Measurements from ENCODE around the gene WBP4. TPM values are rescaled to one million over a fixed set of nuclear protein-coding genes. Genes with fewer than 3 reads are reported as not detected.

WBP4 gene
- 11.4 TPM for polyA plus RNA-seq (2013, experiment 1 of 2)
- polyA plus RNA-seq (2013, experiment 2 of 2) = 15.2 TPM

DNA sequence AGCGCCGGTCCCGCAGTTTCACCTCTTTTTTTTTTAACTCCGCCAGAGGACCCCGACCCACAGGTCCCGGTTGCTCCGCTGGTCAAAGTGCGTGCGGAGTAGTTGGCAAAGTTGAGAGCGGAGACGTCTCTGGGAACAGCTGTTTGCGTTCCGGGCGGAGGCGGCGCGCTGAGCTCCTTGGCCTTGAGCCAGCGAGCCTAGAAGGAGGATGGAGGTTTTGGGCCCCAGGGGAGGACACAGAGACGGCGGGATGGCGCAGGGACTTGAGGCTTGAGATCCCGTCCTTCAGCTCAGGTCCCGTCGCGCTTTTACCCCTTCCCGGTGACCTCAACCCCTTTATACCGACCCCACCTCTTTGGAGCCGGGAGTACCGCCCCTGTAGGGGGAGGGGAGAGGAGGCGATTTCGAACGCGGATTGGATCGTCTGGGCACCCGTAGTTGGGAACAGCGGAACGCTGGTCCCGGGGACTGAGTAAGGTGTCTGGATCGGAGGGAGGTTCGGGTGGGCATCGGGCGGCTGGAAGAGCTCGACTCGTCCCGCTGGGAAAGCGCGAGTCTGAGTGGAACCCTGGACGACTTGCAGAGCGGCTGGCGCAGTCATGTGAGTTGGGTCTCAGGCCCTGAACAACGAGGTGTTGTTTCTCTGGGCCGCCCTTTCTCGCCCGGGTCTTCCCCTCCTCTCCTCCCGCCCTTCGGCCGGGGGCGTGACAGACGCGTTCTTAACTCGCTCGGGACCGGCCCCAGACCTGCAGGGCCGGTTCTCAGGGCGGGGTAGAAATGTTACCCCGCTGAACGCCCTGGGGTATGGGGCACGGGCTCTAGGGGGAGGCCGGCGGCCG, at the start of gene WBP4:
TSS of gene WBP4 (plus strand) at position 435 of the 839 bp plus-strand sequence. CDS start at position 600, 165 bp downstream.
- H3K4me3 ChIP-seq (ENCODE audit: low read length) = peak within 1 kb of the TSS; percentile 85
- H3K36me3 ChIP-seq (ENCODE audit: insufficient read depth, low read length) = peaks cover 34% of the 10 kb centered on the region
- under 1% methylated on average over 67 of the region's 71 CpGs for WGBS
- H3K9ac ChIP-seq (ENCODE audit: low read depth, low read length) = peak within 1 kb of the TSS; percentile 88
- H3K9me3 ChIP-seq (ENCODE audit: insufficient read depth, low read depth, low read length) = no peaks in the 10 kb centered on the region
- peak within 1 kb of the TSS; percentile 89 for H3K27ac ChIP-seq (ENCODE audit: low read depth, low read length)
- H3K4me1 ChIP-seq (ENCODE audit: insufficient read depth, low read length) = peaks cover 22% of the 10 kb centered on the region; the same call in 1 of the 2 replicates
- H3K27me3 ChIP-seq (ENCODE audit: insufficient read depth, low read length) = no peaks in the 10 kb centered on the region

DNA sequence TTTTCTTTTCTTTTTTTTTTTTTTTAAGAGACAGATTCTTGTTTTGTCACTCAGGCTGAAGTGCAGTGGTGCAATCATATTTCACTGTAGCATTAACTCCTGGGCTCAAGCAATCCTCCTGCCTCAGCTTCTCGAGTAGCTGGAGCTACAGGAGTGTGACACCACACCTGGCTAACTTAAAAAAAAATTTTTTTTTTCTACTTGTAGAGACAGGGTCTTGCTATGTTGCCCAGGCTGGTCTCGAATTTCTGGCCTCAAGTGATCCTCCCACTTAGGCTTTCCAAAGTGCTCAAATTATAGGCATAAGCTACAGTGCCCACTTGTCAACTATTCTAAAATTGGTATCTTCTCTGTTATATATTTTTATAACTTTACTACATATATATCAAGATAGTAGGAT, 48.8 kb upstream of the WBP4 start:
- H3K4me1 ChIP-seq (ENCODE audit: insufficient read depth, low read length) = peaks cover 36% of the 10 kb centered on the region
- H3K9me3 ChIP-seq (ENCODE audit: insufficient read depth, low read depth, low read length) = no peaks in the 10 kb centered on the region
- H3K9ac ChIP-seq (ENCODE audit: low read depth, low read length) = no peak overlapping the region
- H3K36me3 ChIP-seq (ENCODE audit: insufficient read depth, low read length) = no peaks in the 10 kb centered on the region
- H3K27ac ChIP-seq (ENCODE audit: low read depth, low read length) = no peak overlapping the region
- no peak overlapping the region for H3K4me3 ChIP-seq (ENCODE audit: low read length)
- 94% methylated on average over 2 of the region's 2 CpGs for WGBS
- H3K27me3 ChIP-seq (ENCODE audit: insufficient read depth, low read length) = no peaks in the 10 kb centered on the region

DNA sequence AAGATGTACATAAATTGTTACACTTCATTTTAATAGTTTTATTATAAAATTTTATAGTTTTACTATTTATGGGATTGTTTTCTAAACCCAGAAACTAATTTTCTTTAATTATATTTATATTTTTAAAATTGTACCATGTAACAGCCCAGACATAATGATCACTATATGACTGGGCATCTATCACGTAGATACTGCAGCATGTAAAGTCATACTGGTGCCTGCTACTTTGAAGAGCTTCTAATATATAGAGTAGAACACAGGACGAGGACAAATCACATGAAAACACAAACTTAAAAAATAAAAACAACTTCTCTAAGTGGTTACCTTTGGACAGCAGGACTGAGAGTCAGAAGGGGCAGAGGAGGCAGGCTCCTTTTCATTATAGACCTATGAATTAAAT, 47.5 kb upstream of the WBP4 start:
- H3K4me3 ChIP-seq (ENCODE audit: low read length) = no peak overlapping the region
- peaks cover 43% of the 10 kb centered on the region for H3K4me1 ChIP-seq (ENCODE audit: insufficient read depth, low read length)
- H3K9me3 ChIP-seq (ENCODE audit: insufficient read depth, low read depth, low read length) = no peaks in the 10 kb centered on the region
- H3K9ac ChIP-seq (ENCODE audit: low read depth, low read length) = no peak overlapping the region
- H3K27me3 ChIP-seq (ENCODE audit: insufficient read depth, low read length) = no peaks in the 10 kb centered on the region
- no peak overlapping the region for H3K27ac ChIP-seq (ENCODE audit: low read depth, low read length)
- WGBS = 80% methylated on average over 1 of the region's 2 CpGs
- no peaks in the 10 kb centered on the region for H3K36me3 ChIP-seq (ENCODE audit: insufficient read depth, low read length)

- no peaks in the 10 kb centered on the region for H3K27me3 ChIP-seq (ENCODE audit: insufficient read depth, low read length)
- WGBS = 64% methylated on average over 6 of the region's 6 CpGs
- H3K36me3 ChIP-seq (ENCODE audit: insufficient read depth, low read length) = no peaks in the 10 kb centered on the region
- peak overlapping the region; percentile 69; the same call in 1 of the 2 replicates for H3K27ac ChIP-seq (ENCODE audit: low read depth, low read length)
- no peak overlapping the region for H3K4me3 ChIP-seq (ENCODE audit: low read length)
- H3K9ac ChIP-seq (ENCODE audit: low read depth, low read length) = 0 out of 2 replicates have a peak overlapping the region, but pooled peaks have one; percentile 24
- H3K9me3 ChIP-seq (ENCODE audit: insufficient read depth, low read depth, low read length) = no peaks in the 10 kb centered on the region
- H3K4me1 ChIP-seq (ENCODE audit: insufficient read depth, low read length) = peaks cover 58% of the 10 kb centered on the region
Observed at GRCh38 chr13:41015920-41016319, 45.4 kb upstream of the WBP4 start.

GRCh38 chr13:41017159-41017558, 44.1 kb upstream of the WBP4 start:
- no peak overlapping the region for H3K4me3 ChIP-seq (ENCODE audit: low read length)
- WGBS = 89% methylated on average over 1 of the region's 2 CpGs
- no peaks in the 10 kb centered on the region for H3K36me3 ChIP-seq (ENCODE audit: insufficient read depth, low read length)
- H3K9me3 ChIP-seq (ENCODE audit: insufficient read depth, low read depth, low read length) = no peaks in the 10 kb centered on the region
- H3K27me3 ChIP-seq (ENCODE audit: insufficient read depth, low read length) = no peaks in the 10 kb centered on the region
- H3K27ac ChIP-seq (ENCODE audit: low read depth, low read length) = no peak overlapping the region
- H3K9ac ChIP-seq (ENCODE audit: low read depth, low read length) = no peak overlapping the region
- H3K4me1 ChIP-seq (ENCODE audit: insufficient read depth, low read length) = peaks cover 65% of the 10 kb centered on the region

DNA sequence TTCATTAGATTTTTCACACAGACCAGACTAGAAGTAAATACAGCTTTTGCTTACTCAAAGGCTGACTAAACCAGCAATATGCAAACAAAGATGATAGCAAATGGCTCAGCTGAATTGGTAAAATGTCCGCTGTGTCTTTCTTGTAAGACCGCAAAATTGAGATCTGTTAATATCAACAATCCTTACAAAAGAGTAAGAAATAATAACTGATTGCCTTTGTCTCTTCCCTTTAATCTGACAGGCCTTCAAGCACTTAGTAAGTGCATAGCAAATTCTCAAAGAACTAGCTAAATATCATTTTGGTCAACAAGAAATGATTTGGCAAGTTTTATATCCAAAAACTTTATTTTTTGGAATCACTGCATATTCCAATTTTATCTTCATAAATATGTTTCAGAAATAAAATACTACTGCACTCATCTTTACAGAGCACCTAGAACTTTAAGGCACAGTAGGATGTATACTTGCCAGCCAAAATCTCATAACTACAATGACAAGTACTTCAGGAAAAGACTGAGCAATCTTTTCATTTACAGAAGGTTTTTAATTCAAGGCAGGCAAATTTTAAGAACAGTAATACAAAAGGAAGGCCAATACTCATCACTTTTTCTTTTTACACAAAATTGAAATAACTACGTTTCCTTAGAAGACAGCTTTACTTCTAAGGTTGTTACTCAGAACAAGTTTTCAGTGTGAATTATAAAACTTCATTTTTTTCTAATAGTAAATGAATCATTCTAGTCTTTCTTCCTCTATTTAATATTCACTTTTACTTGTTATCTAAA, 43.3 kb upstream of the WBP4 start:
- no peaks in the 10 kb centered on the region for H3K9me3 ChIP-seq (ENCODE audit: insufficient read depth, low read depth, low read length)
- H3K27me3 ChIP-seq (ENCODE audit: insufficient read depth, low read length) = no peaks in the 10 kb centered on the region
- no peak overlapping the region for H3K9ac ChIP-seq (ENCODE audit: low read depth, low read length)
- H3K4me3 ChIP-seq (ENCODE audit: low read length) = peak overlapping the region; percentile 41; the same call in 1 of the 2 replicates
- no peaks in the 10 kb centered on the region for H3K36me3 ChIP-seq (ENCODE audit: insufficient read depth, low read length)
- WGBS = 85% methylated on average over 3 of the region's 3 CpGs
- peaks cover 65% of the 10 kb centered on the region for H3K4me1 ChIP-seq (ENCODE audit: insufficient read depth, low read length)
- no peak overlapping the region for H3K27ac ChIP-seq (ENCODE audit: low read depth, low read length)

DNA sequence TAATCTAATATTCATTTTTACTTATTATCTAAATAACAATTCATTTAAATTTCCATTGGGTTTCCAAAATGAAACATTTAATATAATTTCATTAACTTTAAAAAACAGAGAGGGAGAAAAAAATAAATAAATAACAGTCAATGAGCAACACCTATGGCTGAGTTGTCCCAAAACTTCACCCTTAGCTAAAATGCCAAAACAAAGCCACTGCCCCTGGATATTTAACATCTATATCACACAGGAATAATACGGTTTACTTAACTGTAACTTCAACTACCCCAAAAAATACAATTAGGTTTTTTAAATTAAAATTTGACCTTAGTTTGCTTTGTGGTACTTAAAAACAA, 42.7 kb upstream of the WBP4 start:
- no peaks in the 10 kb centered on the region for H3K9me3 ChIP-seq (ENCODE audit: insufficient read depth, low read depth, low read length)
- H3K27me3 ChIP-seq (ENCODE audit: insufficient read depth, low read length) = no peaks in the 10 kb centered on the region
- peaks cover 65% of the 10 kb centered on the region for H3K4me1 ChIP-seq (ENCODE audit: insufficient read depth, low read length)
- H3K27ac ChIP-seq (ENCODE audit: low read depth, low read length) = peak overlapping the region; percentile 71; the same call in 1 of the 2 replicates
- peak overlapping the region; percentile 73; the same call in 1 of the 2 replicates for H3K9ac ChIP-seq (ENCODE audit: low read depth, low read length)
- WGBS = 100% methylated on average over 1 of the region's 1 CpG
- peak overlapping the region; percentile 41; the same call in 1 of the 2 replicates for H3K4me3 ChIP-seq (ENCODE audit: low read length)
- no peaks in the 10 kb centered on the region for H3K36me3 ChIP-seq (ENCODE audit: insufficient read depth, low read length)

- peak within 1 kb of the TSS; percentile 41; the same call in 1 of the 2 replicates for H3K4me3 ChIP-seq (ENCODE audit: low read length)
- peaks cover 65% of the 10 kb centered on the region for H3K4me1 ChIP-seq (ENCODE audit: insufficient read depth, low read length)
- H3K27me3 ChIP-seq (ENCODE audit: insufficient read depth, low read length) = no peaks in the 10 kb centered on the region
- peak within 1 kb of the TSS; percentile 71 for H3K27ac ChIP-seq (ENCODE audit: low read depth, low read length)
- H3K36me3 ChIP-seq (ENCODE audit: insufficient read depth, low read length) = no peaks in the 10 kb centered on the region
- H3K9ac ChIP-seq (ENCODE audit: low read depth, low read length) = peak within 1 kb of the TSS; percentile 73; the same call in 1 of the 2 replicates
- 60% methylated on average over 4 of the region's 4 CpGs for WGBS
- no peaks in the 10 kb centered on the region for H3K9me3 ChIP-seq (ENCODE audit: insufficient read depth, low read depth, low read length)
Observed at GRCh38 chr13:41019011-41019487, 42.3 kb upstream of the WBP4 start, which contains the start of gene ELF1. Gene ELF1, minus strand, starts transcription at chr13:41019316. Its CDS starts 37,262 bp downstream, at chr13:40982054.

GRCh38 chr13:41019578-41020347, 41.5 kb upstream of the WBP4 start:
- Histone ChIP-seq H3K4me3 (ENCODE audit: low read length) (no peak overlapping the region), H3K27me3 (ENCODE audit: insufficient read depth, low read length) (no peaks in the 10 kb centered on the region), H3K9me3 (ENCODE audit: insufficient read depth, low read depth, low read length) (no peaks in the 10 kb centered on the region), H3K27ac (ENCODE audit: low read depth, low read length) (peak overlapping the region; percentile 6), H3K4me1 (ENCODE audit: insufficient read depth, low read length) (peaks cover 58% of the 10 kb centered on the region), H3K36me3 (ENCODE audit: insufficient read depth, low read length) (no peaks in the 10 kb centered on the region), H3K9ac (ENCODE audit: low read depth, low read length) (no peak overlapping the region)
- 96% methylated on average over 2 of the region's 2 CpGs for WGBS

DNA sequence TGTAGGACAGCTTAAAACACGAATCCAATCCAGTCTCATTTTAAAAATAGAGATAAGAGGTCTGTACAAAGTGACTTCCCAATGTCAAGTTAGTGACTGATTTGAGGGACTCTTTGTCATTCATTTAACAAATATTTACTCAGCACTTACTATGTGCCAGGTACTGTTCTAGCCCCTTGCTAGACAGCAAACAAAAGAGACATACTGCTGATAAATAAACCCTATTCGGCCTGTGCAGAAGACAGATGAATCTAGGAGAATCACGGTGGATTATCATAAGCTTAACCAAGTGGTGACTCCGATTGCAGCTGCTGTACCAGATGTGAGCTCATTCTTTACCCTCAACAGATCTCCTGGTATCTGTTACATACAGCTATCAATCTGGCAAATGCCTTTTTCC, 35.8 kb upstream of the WBP4 start:
- Histone ChIP-seq H3K27ac (ENCODE audit: low read depth, low read length) (no peak overlapping the region), H3K4me3 (ENCODE audit: low read length) (no peak overlapping the region), H3K27me3 (ENCODE audit: insufficient read depth, low read length) (no peaks in the 10 kb centered on the region), H3K4me1 (ENCODE audit: insufficient read depth, low read length) (peaks cover 8% of the 10 kb centered on the region), H3K36me3 (ENCODE audit: insufficient read depth, low read length) (no peaks in the 10 kb centered on the region), H3K9me3 (ENCODE audit: insufficient read depth, low read depth, low read length) (no peaks in the 10 kb centered on the region), H3K9ac (ENCODE audit: low read depth, low read length) (no peak overlapping the region)
- 94% methylated on average over 3 of the region's 4 CpGs for WGBS
